ENCODE measurements around the gene NAA40. TPM values are rescaled to one million over a fixed set of nuclear protein-coding genes. Genes with fewer than 3 reads are reported as not detected.

The NAA40 gene
- total and polyA plus RNA-seq, 2 of the 4 experiments (the other 2 are of a cell fraction), result 15.2 to 24.7 TPM

GRCh38 chr11:63917692-63918506 is 20.9 kb upstream of the NAA40 start (continued):
- TF ChIP-seq FOS (IDR thresholded peaks at IDR 0.05; ENCODE audit: low read depth, low read length), result no peak

- no peaks in the 10 kb centered on the region for H4K20me1 ChIP-seq (ENCODE audit: insufficient read depth, low read length)
- H4K8ac ChIP-seq (ENCODE audit: low read depth in 2 of 2, low read length in 2 of 2), result peak overlapping the region; percentile 83 to 87; a peak in 2 of 4 replicates
- H3K9me1 ChIP-seq (ENCODE audit: insufficient read depth, low read length), result peaks cover 6% of the 10 kb centered on the region
- DNase-seq (no peak), ATAC-seq (ENCODE audit: low read depth) (no peak)
- H3K79me1 ChIP-seq (ENCODE audit: low read depth in 1 of 2, low read length in 2 of 2), result peaks cover 0 to 4% of the 10 kb centered on the region in 2 experiments; a peak in 1 of 4 replicates
- peak overlapping the region; percentile 25; the same call in 1 of the 2 replicates for H2BK20ac ChIP-seq (ENCODE audit: low read depth, low read length)
- peaks cover 31% of the 10 kb centered on the region for H3K4me1 ChIP-seq (ENCODE audit: control insufficient read depth, insufficient read depth, low read length)
- dilution Hi-C loops (cut with HindIII; ENCODE audit: low sequenced_read_pairs, unreplicated experiment), result no loop called here
- peak overlapping the region; percentile 70 for H3K4ac ChIP-seq (ENCODE audit: low read depth, low read length)
- 0 out of 2 replicates have a peak, but pooled peaks cover 2% of the 10 kb centered on the region for H3K9me3 ChIP-seq (ENCODE audit: control insufficient read depth, insufficient read depth, low read length)
- H3K9ac ChIP-seq (ENCODE audit: low read depth, low read length), result no peak overlapping the region
- peak overlapping the region; percentile 46 for H2BK5ac ChIP-seq (ENCODE audit: low read depth, low read length, poor library complexity, severe bottlenecking)
- H3K36me3 ChIP-seq (ENCODE audit: control insufficient read depth, insufficient read depth, low read length), result no peaks in the 10 kb centered on the region
- no TSS peak for BruUV-seq (replicated peaks)
- peak overlapping the region; percentile 91 for H2AFZ ChIP-seq (replicated peaks; ENCODE audit: low read length, poor library complexity)
- peak overlapping the region; percentile 99 for H2AK9ac ChIP-seq (replicated peaks; ENCODE audit: low read depth, low read length, poor library complexity)
- peaks cover 10% of the 10 kb centered on the region; the same call in 1 of the 2 replicates for H3K27me3 ChIP-seq (ENCODE audit: control insufficient read depth, insufficient read depth, low read length)
- WGBS, 2 experiments (ENCODE audit: extremely low coverage in 2 of 2, insufficient read length in 1 of 2), result 0% methylated on average over 1 of the region's 9 CpGs; no CpG with 5 or more reads in 1 of the 2 experiments
- peak overlapping the region; percentile 70 for H2AK5ac ChIP-seq (ENCODE audit: low read depth, low read length)
- peak overlapping the region; percentile 14; the same call in 1 of the 2 replicates for H3K14ac ChIP-seq (replicated peaks; ENCODE audit: low read depth, low read length)
- peak overlapping the region; percentile 46 for H4K91ac ChIP-seq (ENCODE audit: insufficient read depth, low read depth, low read length)
- H3K4me3 ChIP-seq (ENCODE audit: insufficient read depth, low read depth, low read length), result no peak overlapping the region
- peak overlapping the region; percentile 42; the same call in 1 of the 2 replicates for H2BK120ac ChIP-seq (ENCODE audit: low read depth, low read length)
- POLR2A ChIA-PET (ENCODE audit: unreplicated experiment), result no interaction called here
- no peak for TF ChIP-seq RAD21 (IDR thresholded peaks at IDR 0.05; ENCODE audit: low read length)
- TF ChIP-seq MAFK (IDR thresholded peaks at IDR 0.05; ENCODE audit: low read depth, low read length), result no peak
- no peak overlapping the region; the same call in 1 of the 2 replicates for H3K4me2 ChIP-seq (ENCODE audit: low read depth, low read length)
- CTCF ChIA-PET, result no interaction called here
- peak overlapping the region; percentile 31; the same call in 1 of the 2 replicates for H3K27ac ChIP-seq (ENCODE audit: insufficient read depth, low read length)
- intact Hi-C loops (cut with micrococcal nuclease), result no loop called here
- peak overlapping the region; percentile 34; the same call in 1 of the 3 replicates for H2BK15ac ChIP-seq (ENCODE audit: low read depth, low read length)
- H3K23ac ChIP-seq (ENCODE audit: low read depth, low read length), result peak overlapping the region; percentile 79; the same call in 1 of the 2 replicates
- in situ Hi-C loops (cut with MboI; ENCODE audit: low sequenced_read_pairs), result no loop called here
- H4K5ac ChIP-seq (ENCODE audit: low read depth, low read length), result peak overlapping the region; percentile 64
- 0 out of 2 replicates have a peak overlapping the region, but pooled peaks have one; percentile 20 for H3K56ac ChIP-seq (ENCODE audit: extremely low read depth, insufficient read depth, low read length)
- H3K18ac ChIP-seq (ENCODE audit: low read depth, low read length), result peak overlapping the region; percentile 28
These were observed 20.2 kb upstream of the NAA40 start for GRCh38 chr11:63918507-63919191.
